Upper lobe of left lung (tissue), 6 donors: Measurements from ENCODE around the gene PTPRJ. TPM values are rescaled to one million over a fixed set of nuclear protein-coding genes. Genes with fewer than 3 reads are reported as not detected.

Source experiments
- ATAC-seq, 2 donors: fragments of 200-7000 bp; cut with Tn5 transposase; one replicate each; pipeline ENCODE4 v1.9.1; 2022; ENCODE audit warnings: mild to moderate bottlenecking in 2 of 2, moderate library complexity in 2 of 2; ENCODE audit not compliant: low FRiP score in 2 of 2
- DNase-seq, 2 donors: peaks; one replicate each; pipeline ENCODE4 v3.0.0-alpha.2; 2019 to 2020
- H3K27ac ChIP-seq, 4 donors: fragments of 200-600 bp; sonication (generic); one replicate each; pipeline ENCODE4 v1.5.1; 2016 to 2019
- H3K27me3 ChIP-seq, 4 donors: fragments of 200-600 bp; sonication (generic); one replicate each; pipeline ENCODE4 v1.5.1; 2017 to 2019
- H3K36me3 ChIP-seq, 4 donors: fragments of 200-600 bp; sonication (generic); one replicate each; pipeline ENCODE4 v1.5.1; 2016 to 2019
- H3K4me1 ChIP-seq, 4 donors: fragments of 200-600 bp; sonication (generic); one replicate each; pipeline ENCODE4 v1.5.1; 2018 to 2019
- H3K4me3 ChIP-seq, 4 donors: fragments of 200-600 bp; sonication (generic); one replicate each; pipeline ENCODE4 v1.5.1; 2017 to 2019; ENCODE audit warnings: mild to moderate bottlenecking in 2 of 4, moderate library complexity in 1 of 4
- H3K9me3 ChIP-seq, 4 donors: fragments of 200-600 bp; sonication (generic); one replicate each; pipeline ENCODE4 v1.5.1; 2018 to 2019
- EP300 ChIP-seq, 4 donors: sonication (generic); formaldehyde crosslinking; IDR thresholded peaks; one replicate each; pipeline ENCODE4 v1.5.1; 2017; ENCODE audit warnings: antibody characterized with exemption in 4 of 4, control low read depth in 2 of 4
- POLR2A ChIP-seq, 4 donors: fragments of 450-650 bp; IDR thresholded peaks; one replicate each; pipeline ENCODE4 v1.5.1; 2016 to 2017; ENCODE audit warnings: antibody characterized with exemption in 4 of 4, mild to moderate bottlenecking in 2 of 4
- POLR2AphosphoS5 ChIP-seq, 2 donors: sonication (generic); formaldehyde crosslinking; IDR thresholded peaks; one replicate each; pipeline ENCODE4 v1.5.1; 2017; ENCODE audit warnings: antibody characterized with exemption in 2 of 2
- WGBS, 2 donors: methylation state at CpG; one replicate each; pipeline ENCODE4 v1.1.5; 2017 to 2018; 5-methylcytosine and 5-hydroxymethylcytosine counted together
- total RNA-seq, 6 donors: library from RNA; depleted of rRNA in 4 of 6; stranded (reverse); fragments of >200 nt in 4 of 6; gene quantifications; one replicate each; pipeline versions ENCODE4 v1.1.0 to v1.2.1, GENCODE V29; 2016 to 2021
- TF ChIP-seq, protein P1 (sequence below), 6 experiments: fragments of 450-650 bp in 4 of 6; fragments of 200-600 bp in 2 of 6; sonication (generic) in 2 of 6; IDR thresholded peaks; one replicate each; pipeline ENCODE4 v1.5.1; 2016 to 2019; ENCODE audit warnings: antibody characterized with exemption in 6 of 6
- donor health status: DM: no; HTN: no; CAD: no; lungs with moderate emphysema.
- donor health status: DM: no; HTN: yes; CAD: no; lungs with severe emphysema.

Gene PTPRJ
- total RNA-seq, 6 donors from 2014 or later: 17.9 to 50.4 (median 32.9) TPM

DNA sequence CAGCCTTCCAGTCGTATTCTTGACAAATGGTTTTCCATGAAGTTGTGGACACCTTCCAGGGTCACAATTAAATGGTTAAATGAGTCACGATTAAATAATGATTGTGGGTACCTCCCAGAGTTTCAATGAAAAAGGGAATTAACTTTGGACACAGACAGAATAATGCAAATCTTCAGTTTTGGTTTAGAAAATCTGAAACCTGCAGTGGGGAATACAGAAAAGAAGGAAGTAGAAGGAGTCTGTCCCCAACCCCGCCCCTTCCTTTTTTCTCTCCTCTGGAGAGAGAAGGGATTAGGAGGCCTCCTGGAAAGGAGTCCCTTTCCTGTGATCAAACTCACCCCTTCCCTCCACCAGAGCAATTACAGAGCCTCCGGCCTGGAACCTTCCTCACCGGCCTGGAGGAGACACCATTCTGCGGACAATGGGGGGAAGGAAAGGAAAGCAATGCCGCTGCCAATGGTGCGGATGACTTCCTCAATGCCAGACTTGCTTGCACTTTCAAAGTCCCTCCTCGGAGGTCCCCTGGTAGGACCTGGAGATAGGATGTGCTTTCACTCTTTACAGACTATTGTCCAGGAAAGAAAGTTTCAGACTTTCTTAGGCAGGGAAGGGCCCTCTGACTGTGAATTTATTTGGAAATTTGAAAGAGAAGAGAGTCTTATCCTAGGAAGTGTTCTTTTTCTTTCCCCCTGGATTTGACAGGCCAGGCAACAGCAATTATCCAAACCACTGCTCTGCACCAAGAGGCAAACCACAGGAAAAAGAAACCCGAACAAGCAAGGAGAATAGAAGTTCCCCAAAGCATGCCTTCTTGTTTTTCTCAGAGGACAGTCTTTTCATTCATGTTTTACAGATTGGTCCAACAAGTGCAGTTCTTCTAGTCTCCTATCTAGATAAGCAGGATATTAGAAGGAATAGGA lies 86.8 kb downstream of the PTPRJ start:
- Histone ChIP-seq H3K4me1 (peaks cover 13 to 36% (median 24%) of the 10 kb centered on the region in 4 donors), H3K36me3 (peaks cover 0 to 4% (median 0%) of the 10 kb centered on the region in 4 donors), H3K4me3 (peak overlapping the region in 1 of 4 donors; percentile 11), H3K9me3 (no peaks in the 10 kb centered on the region), H3K27me3 (no peaks in the 10 kb centered on the region), H3K27ac (peak overlapping the region in 3 of 4 donors; percentile 8 to 70 (median 53))
- peak in 1 of 2 donors; percentile 36 for DNase-seq
- peak in 1 of 2 donors; percentile 54 for ATAC-seq
- WGBS, 2 donors: 53 to 55% methylated on average over 10 of the region's 10 CpGs
- TF ChIP-seq POLR2A (IDR thresholded peaks at IDR 0.05) (no peak), EP300 (IDR thresholded peaks at IDR 0.05) (no peak), POLR2AphosphoS5 (IDR thresholded peaks at IDR 0.05) (no peak)
- TF ChIP-seq, protein P1, sequence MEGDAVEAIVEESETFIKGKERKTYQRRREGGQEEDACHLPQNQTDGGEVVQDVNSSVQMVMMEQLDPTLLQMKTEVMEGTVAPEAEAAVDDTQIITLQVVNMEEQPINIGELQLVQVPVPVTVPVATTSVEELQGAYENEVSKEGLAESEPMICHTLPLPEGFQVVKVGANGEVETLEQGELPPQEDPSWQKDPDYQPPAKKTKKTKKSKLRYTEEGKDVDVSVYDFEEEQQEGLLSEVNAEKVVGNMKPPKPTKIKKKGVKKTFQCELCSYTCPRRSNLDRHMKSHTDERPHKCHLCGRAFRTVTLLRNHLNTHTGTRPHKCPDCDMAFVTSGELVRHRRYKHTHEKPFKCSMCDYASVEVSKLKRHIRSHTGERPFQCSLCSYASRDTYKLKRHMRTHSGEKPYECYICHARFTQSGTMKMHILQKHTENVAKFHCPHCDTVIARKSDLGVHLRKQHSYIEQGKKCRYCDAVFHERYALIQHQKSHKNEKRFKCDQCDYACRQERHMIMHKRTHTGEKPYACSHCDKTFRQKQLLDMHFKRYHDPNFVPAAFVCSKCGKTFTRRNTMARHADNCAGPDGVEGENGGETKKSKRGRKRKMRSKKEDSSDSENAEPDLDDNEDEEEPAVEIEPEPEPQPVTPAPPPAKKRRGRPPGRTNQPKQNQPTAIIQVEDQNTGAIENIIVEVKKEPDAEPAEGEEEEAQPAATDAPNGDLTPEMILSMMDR (IDR thresholded peaks at IDR 0.05): no peak

DNA sequence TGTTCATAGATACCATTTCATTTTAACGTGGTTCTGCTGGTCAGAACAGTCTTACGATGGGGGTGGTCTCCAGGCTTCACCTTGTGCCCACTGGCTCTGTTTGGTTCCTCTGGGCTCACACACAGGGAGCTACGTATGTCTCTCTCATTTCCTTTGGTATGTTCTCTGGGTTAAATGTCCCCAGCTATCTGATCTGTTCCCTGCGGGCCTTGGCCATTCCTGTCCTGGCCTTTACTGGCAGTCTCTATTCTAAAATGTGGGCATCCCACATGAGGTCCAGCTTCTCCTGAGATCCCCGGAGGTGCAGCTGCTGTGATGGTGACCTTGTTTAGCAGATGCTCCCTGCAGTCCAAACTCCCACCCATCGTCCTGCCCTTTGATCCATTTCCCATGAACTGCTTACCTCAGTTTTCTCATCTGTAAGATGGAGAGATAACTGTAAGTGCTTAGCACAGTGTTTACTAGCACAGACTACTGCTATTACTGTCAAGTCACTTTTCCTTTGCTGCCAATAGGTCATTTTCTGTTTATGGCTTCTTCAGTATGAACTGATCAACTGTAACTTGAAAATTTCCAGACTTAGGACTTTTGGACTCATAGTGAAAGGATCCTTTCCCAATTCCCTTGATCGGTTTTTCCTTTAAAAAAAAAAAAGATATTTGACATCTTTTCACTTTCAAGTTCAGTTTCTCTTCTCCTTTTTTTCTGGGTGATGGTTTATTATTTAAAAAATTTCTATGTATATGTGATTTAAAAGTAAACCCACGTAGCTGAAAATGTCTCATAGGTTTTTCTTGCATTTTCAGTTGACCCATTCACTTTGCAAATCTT lies 92.9 kb downstream of the PTPRJ start:
- 74 to 81% methylated on average over 8 of the region's 8 CpGs for WGBS, 2 donors

DNA sequence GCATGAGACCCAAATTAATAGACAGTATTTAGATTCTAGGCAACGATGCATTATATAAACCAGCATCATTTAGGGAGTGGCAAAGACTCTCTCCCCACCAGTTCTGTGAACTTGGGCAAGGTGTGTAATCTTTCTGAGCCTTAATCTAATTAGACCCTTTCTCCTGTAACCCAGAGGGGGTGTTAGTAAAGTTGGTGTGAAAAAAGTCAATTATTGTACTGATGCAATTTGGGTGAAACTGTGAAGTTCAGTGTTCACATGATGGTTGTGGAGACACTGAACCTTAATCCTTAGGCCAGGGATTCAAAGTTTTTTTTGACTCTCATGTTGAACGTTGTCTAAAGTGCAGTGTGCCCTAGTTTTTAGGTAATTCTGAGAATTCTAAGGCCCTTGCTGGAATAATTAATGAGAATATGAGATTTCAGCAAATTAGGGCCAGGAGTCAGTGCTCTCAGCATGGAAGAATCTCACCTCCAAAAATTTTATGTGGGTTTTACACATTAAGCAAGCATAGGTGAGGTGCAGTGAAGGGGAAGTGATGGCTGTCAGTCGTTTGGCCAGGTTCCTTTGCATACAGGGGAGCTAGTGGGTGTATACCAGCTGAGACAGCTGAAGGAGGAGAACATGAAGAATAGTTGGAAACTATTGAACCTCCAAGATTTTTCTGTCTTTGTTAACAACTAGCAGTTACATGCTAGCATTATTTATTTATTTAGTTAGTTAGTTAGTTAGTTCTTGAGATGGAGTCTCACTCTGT lies 94.2 kb downstream of the PTPRJ start:
- H3K27me3 ChIP-seq: no peaks in the 10 kb centered on the region
- no peak overlapping the region for H3K27ac ChIP-seq
- TF ChIP-seq POLR2A (IDR thresholded peaks at IDR 0.05): no peak
- TF ChIP-seq EP300 (IDR thresholded peaks at IDR 0.05): no peak
- TF ChIP-seq, protein P1 (IDR thresholded peaks at IDR 0.05): no peak
- no peak for TF ChIP-seq POLR2AphosphoS5 (IDR thresholded peaks at IDR 0.05)
- no peaks in the 10 kb centered on the region for H3K4me1 ChIP-seq
- ATAC-seq: no peak
- peaks cover 0 to 2% (median 0%) of the 10 kb centered on the region in 4 donors for H3K36me3 ChIP-seq
- WGBS, 2 donors: 71 to 76% methylated on average over 3 of the region's 3 CpGs
- H3K4me3 ChIP-seq: no peak overlapping the region
- no peaks in the 10 kb centered on the region for H3K9me3 ChIP-seq
- no peak for DNase-seq

More for the DNA sequence above, 92.9 kb downstream of the PTPRJ start:
- Histone ChIP-seq H3K4me3 (no peak overlapping the region), H3K36me3 (peaks cover 0 to 4% (median 0%) of the 10 kb centered on the region in 4 donors), H3K9me3 (no peaks in the 10 kb centered on the region), H3K27ac (no peak overlapping the region), H3K27me3 (no peaks in the 10 kb centered on the region), H3K4me1 (no peaks in the 10 kb centered on the region)
- TF ChIP-seq, protein P1 (IDR thresholded peaks at IDR 0.05): no peak
- TF ChIP-seq EP300 (IDR thresholded peaks at IDR 0.05) (no peak), POLR2A (IDR thresholded peaks at IDR 0.05) (no peak), POLR2AphosphoS5 (IDR thresholded peaks at IDR 0.05) (no peak)
- no peak for ATAC-seq
- DNase-seq: no peak

DNA sequence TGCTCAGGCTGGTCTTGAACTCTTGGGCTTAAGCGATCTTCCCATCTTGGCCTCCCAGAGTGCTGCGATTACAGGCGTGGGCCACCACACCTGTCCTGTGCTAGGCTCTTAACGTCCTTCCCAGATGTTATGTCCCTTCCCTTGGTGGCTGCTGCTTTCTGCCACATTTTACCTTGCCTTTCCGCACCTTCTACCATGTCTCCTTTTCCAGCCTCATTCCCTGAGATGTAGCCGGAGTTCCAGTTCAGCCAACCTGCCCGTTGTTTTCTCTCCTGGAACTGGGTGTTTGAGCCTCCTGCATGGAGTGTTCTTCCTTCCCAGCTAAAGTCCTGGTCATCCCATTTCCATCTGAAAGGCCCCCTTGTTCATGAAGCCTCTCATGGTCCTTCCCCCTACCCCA lies 95.3 kb downstream of the PTPRJ start:
- Histone ChIP-seq H3K4me1 (peaks cover 0 to 8% (median 1%) of the 10 kb centered on the region in 4 donors), H3K36me3 (no peaks in the 10 kb centered on the region), H3K4me3 (no peak overlapping the region), H3K27ac (no peak overlapping the region), H3K9me3 (no peaks in the 10 kb centered on the region), H3K27me3 (no peaks in the 10 kb centered on the region)
- 98 to 99% methylated on average over 7 of the region's 7 CpGs for WGBS, 2 donors
- TF ChIP-seq, protein P1 (IDR thresholded peaks at IDR 0.05): no peak
- TF ChIP-seq EP300 (IDR thresholded peaks at IDR 0.05) (no peak), POLR2A (IDR thresholded peaks at IDR 0.05) (no peak), POLR2AphosphoS5 (IDR thresholded peaks at IDR 0.05) (no peak)
- DNase-seq (no peak), ATAC-seq (no peak)
